DMS153 (cell line): ENCODE measurements around the gene TTPAL.

Experiments used
- DNase-seq: peaks from one replicate; lab custom pipeline; 2025; lab: John Stamatoyannopoulos, UW

Gene TTPAL

DNA sequence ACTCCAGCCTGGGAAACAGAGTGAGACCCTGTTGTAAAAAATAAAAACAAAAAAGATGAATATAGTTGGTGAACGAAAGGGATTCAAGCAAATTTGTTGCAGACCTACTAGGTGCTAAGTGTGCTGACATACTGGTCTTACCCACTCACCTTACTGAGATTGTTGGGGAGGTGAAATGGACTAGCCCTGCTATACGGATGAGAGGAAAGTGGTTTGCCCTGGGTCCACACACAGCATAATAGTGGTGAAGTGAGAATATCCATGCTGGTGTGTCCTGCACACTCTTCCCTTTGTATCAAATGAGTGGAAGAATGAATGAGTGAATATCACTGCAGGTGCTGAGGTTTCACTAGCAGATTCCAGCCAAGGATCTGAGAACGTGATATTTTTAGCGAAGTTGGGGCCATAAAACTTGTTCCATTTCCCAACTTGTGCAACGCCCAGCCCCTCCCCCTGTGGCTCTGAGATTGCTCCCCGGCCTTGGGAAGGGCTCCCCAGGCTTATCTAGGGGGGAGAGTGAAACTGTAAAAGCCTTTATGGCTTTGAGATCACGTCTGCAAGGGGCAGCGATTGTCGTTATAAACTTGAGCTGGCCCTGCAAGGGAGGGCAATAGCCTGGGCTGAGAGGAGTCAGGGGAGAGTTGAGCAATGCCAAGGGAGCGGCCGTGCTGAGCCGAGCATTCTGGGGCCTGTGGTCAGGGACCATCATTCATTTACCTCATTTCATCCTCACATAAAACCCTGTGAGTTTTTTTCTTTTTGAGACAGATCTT lies 33.2 kb upstream of the TTPAL start:
- DNase-seq, result no peak

- no peak for DNase-seq
Measured at GRCh38 chr20:44445742-44446710, 29.6 kb upstream of the TTPAL start.

- no peak for DNase-seq
Measured at GRCh38 chr20:44447827-44448419, 27.8 kb upstream of the TTPAL start.

- no peak for DNase-seq
Measured at GRCh38 chr20:44448753-44449546, 26.7 kb upstream of the TTPAL start.

- DNase-seq, result no peak
Measured at GRCh38 chr20:44449864-44450263, 25.8 kb upstream of the TTPAL start.

DNA sequence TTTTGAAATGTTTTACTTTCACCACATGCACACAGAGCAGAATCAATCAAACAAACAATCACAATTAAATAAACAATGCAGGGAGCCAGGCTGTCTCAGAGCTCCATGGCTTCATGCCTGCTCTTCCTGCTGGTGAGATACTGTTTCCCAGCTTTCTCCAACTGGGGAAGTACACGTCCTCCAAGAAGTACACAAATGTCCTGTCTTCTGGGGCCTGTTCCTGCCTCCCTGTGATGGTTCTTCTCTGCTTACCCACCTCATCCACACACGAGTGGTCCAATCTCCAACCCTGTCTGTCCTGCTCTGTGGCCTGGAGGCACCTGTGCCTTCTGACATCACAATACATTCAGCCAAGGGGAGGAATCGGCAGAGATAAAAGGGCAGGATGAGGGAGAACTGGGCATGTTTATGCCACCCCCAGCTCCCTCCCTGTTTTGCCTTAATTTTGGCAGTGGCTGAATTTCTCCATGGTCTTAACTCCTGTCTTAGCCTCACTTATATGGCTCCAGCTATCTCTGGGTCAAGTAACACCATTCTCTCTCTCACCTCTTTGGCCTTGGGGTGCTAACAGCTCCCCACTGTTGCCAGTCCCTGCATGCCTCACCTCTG lies 25.3 kb upstream of the TTPAL start:
- no peak for DNase-seq

GRCh38 chr20:44450903-44451450 lies 24.7 kb upstream of the TTPAL start:
- no peak for DNase-seq

- DNase-seq, result no peak
Measured at GRCh38 chr20:44454306-44454963, 21.2 kb upstream of the TTPAL start.

- no peak for DNase-seq
Measured at GRCh38 chr20:44455126-44455525, 20.5 kb upstream of the TTPAL start.

- DNase-seq, result no peak
Measured at GRCh38 chr20:44456611-44457010, 19.1 kb upstream of the TTPAL start.

DNA sequence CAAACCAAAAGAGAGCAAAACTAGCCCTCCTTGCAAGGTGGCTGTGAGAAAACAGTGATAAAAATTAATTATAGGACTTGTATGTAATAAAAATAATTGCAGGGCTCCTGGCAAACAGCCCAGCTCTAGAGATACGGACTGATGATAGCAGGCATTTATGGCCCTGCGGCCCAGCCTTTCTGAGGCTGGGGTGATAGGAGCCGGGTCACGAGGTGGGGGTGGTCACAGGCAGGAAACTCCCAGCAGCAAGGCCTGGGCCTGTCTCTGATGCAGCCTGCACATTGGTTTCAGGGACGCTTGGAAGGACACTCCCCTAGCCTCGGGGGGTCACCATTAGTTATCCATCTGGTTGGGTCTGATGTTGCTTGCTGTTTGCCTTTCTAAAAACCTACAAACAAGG lies 18.7 kb upstream of the TTPAL start:
- DNase-seq, result no peak

DNA sequence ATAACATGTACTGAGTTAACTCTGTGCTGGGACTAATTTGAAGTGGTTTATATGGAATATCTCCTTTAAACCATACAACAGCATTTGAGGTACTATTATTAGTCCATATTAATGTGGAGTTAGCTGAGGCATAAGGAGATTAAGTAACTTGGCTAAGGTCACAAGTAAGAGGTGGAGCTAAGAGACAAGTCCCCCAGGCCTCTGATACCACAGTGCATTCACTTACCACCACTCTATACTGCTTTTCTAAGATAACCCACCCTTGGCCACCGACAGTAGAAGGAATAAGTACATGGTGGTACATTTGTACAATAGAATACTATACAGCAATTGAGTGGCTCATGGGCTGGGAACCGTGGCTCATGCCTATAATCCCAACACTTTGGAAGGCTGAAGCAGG lies 16.4 kb upstream of the TTPAL start:
- DNase-seq, result no peak

DNA sequence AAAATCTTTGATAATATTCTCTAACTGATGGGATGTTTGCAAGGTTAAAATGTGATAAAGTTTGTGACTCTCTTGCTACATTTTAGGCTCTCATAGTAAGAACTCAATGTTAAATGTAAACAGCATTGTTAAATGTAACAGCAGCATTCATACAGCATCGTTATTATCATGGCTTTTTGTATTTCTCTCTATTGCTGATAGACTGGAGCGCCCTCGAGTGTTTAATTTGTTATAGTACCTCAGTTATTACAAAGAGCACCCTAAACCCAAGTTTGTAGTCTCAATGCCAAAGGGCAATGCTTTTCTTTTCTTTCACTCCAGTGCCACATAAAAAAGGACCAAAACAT lies 14.9 kb upstream of the TTPAL start:
- DNase-seq, result no peak

DNA sequence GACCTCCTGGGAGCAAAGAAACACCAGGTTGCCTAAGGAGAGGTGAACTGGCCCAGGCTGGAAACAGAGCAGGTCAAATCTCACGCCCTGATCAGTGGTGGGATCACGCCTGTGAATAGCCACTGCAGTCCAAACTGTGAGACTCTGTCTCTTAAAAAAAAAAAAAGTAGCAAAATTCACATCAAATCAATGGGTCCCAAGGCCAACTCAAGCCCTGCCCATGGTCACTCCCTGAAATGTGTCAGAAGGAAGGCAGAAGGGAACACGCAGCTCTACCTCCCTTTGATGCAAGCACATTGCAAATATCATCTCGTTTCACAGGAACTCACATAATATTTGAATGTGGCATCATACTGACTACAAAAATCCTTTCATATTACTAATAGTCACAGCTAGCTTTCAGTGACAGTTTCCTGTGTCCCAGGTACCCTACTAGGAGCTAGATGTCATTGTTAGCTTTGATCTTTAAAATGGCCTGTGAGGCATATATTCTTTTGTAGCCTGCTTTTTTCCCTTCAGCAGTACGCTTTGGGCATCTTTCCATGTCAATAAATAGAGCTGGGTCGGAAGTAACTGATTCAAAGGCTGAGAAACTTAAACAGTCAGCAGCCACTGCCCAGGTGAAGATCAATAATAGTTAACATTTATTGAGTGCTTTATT lies 14.4 kb upstream of the TTPAL start:
- no peak for DNase-seq

DNA sequence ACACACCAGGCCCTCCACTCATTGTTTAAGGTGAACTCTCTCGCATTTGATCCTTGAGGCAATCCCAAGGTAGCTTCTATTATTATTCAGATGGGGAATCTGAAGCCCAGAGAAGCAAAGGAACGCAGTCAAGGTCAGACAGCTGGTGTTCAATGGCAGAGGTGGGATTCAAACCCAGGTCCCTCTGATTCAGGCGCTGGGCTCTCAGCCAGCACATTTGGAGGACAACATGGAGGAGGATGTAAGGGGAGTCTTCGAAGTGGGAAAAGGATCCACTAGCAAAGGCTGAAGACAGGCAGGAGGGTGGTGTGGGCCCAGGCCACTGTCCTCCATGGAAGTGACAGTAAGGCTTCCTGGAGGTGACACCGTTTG lies 13.9 kb upstream of the TTPAL start:
- no peak for DNase-seq

DNA sequence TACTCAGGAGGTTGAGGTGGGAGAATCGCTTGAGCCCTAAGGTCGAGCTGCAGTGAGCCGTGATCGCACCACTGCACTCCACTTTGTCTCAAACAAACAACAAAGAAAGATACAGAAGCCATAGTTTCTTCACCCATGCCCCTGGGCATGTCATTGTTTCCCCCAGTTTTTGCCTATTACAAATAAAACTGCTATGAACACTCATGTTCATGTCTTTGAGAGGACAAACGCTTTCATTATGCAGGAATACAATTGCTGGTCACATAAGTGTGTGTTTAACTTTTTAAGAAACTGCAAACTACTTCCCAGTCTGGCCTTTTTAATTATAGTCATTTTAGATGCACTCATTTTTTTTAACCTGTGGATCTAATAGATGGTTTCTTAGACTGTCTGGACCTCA lies 12.2 kb upstream of the TTPAL start:
- no peak for DNase-seq

DNA sequence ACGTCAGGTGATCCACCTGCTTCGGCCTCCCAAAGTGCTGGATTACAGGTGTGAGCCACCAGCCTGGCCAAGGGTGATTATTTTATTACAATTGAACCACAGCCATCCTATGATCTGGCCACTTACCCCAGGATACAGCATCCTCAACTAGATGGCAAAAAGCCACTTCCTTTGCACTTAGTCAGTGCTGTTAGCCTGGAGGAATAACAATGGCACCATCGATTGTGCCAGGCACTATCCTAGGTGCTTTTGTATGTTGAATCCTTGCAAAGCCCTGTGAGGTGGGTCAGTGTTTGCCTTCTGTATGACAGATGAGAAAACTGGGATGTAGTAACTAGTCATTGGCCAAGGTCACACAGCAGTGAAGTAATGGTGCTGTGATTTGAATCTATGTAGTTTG lies 11.2 kb upstream of the TTPAL start:
- no peak for DNase-seq

- no peak for DNase-seq
Measured at GRCh38 chr20:44465001-44465560, 10.6 kb upstream of the TTPAL start.

DNA sequence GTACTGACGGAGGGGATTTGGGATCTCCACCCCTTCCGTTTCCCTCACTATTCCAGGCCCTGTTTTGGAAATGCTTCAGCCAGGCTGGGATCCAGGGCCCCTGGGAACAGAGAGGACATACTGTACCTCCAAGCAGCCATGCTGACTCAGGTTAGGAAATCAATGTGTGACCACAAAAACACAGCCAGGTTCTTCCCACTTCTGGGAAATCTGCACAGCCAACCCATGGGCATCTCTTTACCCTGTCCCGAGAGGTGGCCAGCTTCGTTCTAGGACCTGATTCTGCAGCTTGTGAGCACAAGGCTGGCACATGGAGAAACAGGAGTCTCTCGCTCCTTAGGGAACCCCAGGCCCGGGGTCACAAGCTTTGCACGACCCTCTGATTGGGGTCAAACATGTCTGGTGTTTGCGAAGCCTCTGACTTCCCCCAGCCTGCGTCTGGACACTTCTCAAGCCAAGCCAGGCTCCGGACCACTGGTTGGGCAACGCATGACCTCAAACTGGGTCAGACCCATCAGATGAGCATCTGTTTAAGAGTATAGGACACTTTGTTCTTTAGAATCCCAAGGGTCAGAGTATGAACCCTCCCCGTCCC lies 8.3 kb upstream of the TTPAL start:
- DNase-seq, result no peak
